A549 (cell line): ENCODE results near the gene TRAM2.

Source experiments
- CTCF ChIP-seq: fragments of >200 bp; sonication (Bioruptor Twin); formaldehyde crosslinking; IDR thresholded peaks from 3 replicates; pipeline ENCODE4 v1.5.1; 2016
- MAX ChIP-seq: IDR thresholded peaks from 2 replicates; pipeline ENCODE4 v1.6.1; 2012
- POLR2A ChIP-seq: IDR thresholded peaks from 2 replicates; pipeline ENCODE4 v1.6.1; 2012; ENCODE audit warnings: mild to moderate bottlenecking, low read length
- REST ChIP-seq: fragments of 200-600 bp; sonication (generic); IDR thresholded peaks from 2 replicates; pipeline ENCODE4 v1.6.1; 2016; ENCODE audit warnings: antibody characterized with exemption, mild to moderate bottlenecking, moderate library complexity
- SREBF2 ChIP-seq: fragments of 450-650 bp; IDR thresholded peaks from 2 replicates; pipeline ENCODE4 v1.6.1; 2014; ENCODE audit warnings: mild to moderate bottlenecking, moderate library complexity

GRCh38 chr6:52536424-52536916 lies 40.4 kb downstream of the TRAM2 start:
- TF ChIP-seq REST, result no peak
- TF ChIP-seq MAX, result no peak
- TF ChIP-seq CTCF, result no peak
- no peak for TF ChIP-seq SREBF2
- no peak for TF ChIP-seq POLR2A
